Measurements from ENCODE around the gene HYPK.
"Not testable (repeated sequence)": the region's sequence is repeated elsewhere in the genome, so short reads cannot be mapped to it uniquely, and the experiment has no call there.

The HYPK gene

GRCh38 chr15:43808960-43809678 lies 8.7 kb downstream of the HYPK start:
- intact Hi-C loops (cut with micrococcal nuclease), result no loop called here
- Mint-ChIP-seq H3K4me1 (ENCODE audit: low read depth) (peaks cover 6% of the 10 kb centered on the region), H3K27me3 (no peaks in the 10 kb centered on the region), H3K9me3 (no peaks in the 10 kb centered on the region), H3K4me3 (no peak overlapping the region), H3K36me3 (ENCODE audit: low read depth) (peaks cover 91% of the 10 kb centered on the region), H3K27ac (no peak overlapping the region)

- H3K36me3 Mint-ChIP-seq (ENCODE audit: low read depth), result peaks cover 94% of the 10 kb centered on the region
- H3K4me1 Mint-ChIP-seq (ENCODE audit: low read depth); H3K27ac Mint-ChIP-seq; H3K4me3 Mint-ChIP-seq; intact Hi-C loops (cut with micrococcal nuclease); H3K27me3 Mint-ChIP-seq; H3K9me3 Mint-ChIP-seq: not testable (repeated sequence)
Observed at GRCh38 chr15:43815064-43815463, 14.7 kb downstream of the HYPK start.

- H3K27ac Mint-ChIP-seq, result peak overlapping the region; percentile 53
- H3K27me3 Mint-ChIP-seq, result no peaks in the 10 kb centered on the region
- peaks cover 51% of the 10 kb centered on the region for H3K36me3 Mint-ChIP-seq (ENCODE audit: low read depth)
- H3K9me3 Mint-ChIP-seq, result no peaks in the 10 kb centered on the region
- intact Hi-C loops (cut with micrococcal nuclease), result loop anchor here (10.0 kb wide), 1 partner anchor 47 kb away; the partner anchor contains the start of gene ELL3
- H3K4me1 Mint-ChIP-seq (ENCODE audit: low read depth), result peaks cover 33% of the 10 kb centered on the region
- H3K4me3 Mint-ChIP-seq, result no peak overlapping the region
Observed at GRCh38 chr15:43821505-43821904, 21.1 kb downstream of the HYPK start.

GRCh38 chr15:43824302-43825246 lies 24.2 kb downstream of the HYPK start, which contains the start of gene MFAP1:
TSS of gene MFAP1 (minus strand) at chr15:43824690. CDS start at chr15:43824569, 121 bp downstream.
- no peaks in the 10 kb centered on the region for H3K9me3 Mint-ChIP-seq
- no peaks in the 10 kb centered on the region for H3K27me3 Mint-ChIP-seq
- intact Hi-C loops (cut with micrococcal nuclease), result loop anchor here (10.0 kb wide), 1 partner anchor 50 kb away; the partner anchor contains the start of gene ELL3
- H3K27ac Mint-ChIP-seq, result peak within 1 kb of the TSS; percentile 99
- peak within 1 kb of the TSS; percentile 98 for H3K4me3 Mint-ChIP-seq
- H3K36me3 Mint-ChIP-seq (ENCODE audit: low read depth), result peaks cover 23% of the 10 kb centered on the region
- peaks cover 56% of the 10 kb centered on the region for H3K4me1 Mint-ChIP-seq (ENCODE audit: low read depth)

GRCh38 chr15:43825305-43825704 lies 24.9 kb downstream of the HYPK start:
- H3K36me3 Mint-ChIP-seq (ENCODE audit: low read depth), result peaks cover 18% of the 10 kb centered on the region
- intact Hi-C loops (cut with micrococcal nuclease), result loop anchor here (10.0 kb wide), 1 partner anchor 51 kb away; the partner anchor contains the start of gene ELL3
- not testable (repeated sequence) for H3K4me3 Mint-ChIP-seq, H3K27me3 Mint-ChIP-seq, H3K9me3 Mint-ChIP-seq, H3K27ac Mint-ChIP-seq
- peaks cover 52% of the 10 kb centered on the region for H3K4me1 Mint-ChIP-seq (ENCODE audit: low read depth)

GRCh38 chr15:43826029-43826507 lies 25.7 kb downstream of the HYPK start:
- H3K27ac Mint-ChIP-seq, result peak overlapping the region; percentile 81
- H3K27me3 Mint-ChIP-seq, result no peaks in the 10 kb centered on the region
- no peaks in the 10 kb centered on the region for H3K9me3 Mint-ChIP-seq
- peaks cover 16% of the 10 kb centered on the region for H3K36me3 Mint-ChIP-seq (ENCODE audit: low read depth)
- H3K4me3 Mint-ChIP-seq, result no peak overlapping the region
- intact Hi-C loops (cut with micrococcal nuclease), result loop anchor here (10.0 kb wide), 1 partner anchor 51 kb away; the partner anchor contains the start of gene ELL3
- peaks cover 51% of the 10 kb centered on the region for H3K4me1 Mint-ChIP-seq (ENCODE audit: low read depth)

GRCh38 chr15:43826508-43827341 lies 26.3 kb downstream of the HYPK start, which contains the start of gene WDR76:
TSS of gene WDR76 (plus strand) at chr15:43827002. CDS start at chr15:43827033, 31 bp downstream.
- Mint-ChIP-seq H3K4me3 (peak within 1 kb of the TSS; percentile 83), H3K36me3 (ENCODE audit: low read depth) (peaks cover 10% of the 10 kb centered on the region), H3K9me3 (no peaks in the 10 kb centered on the region), H3K27me3 (no peaks in the 10 kb centered on the region), H3K27ac (peak within 1 kb of the TSS; percentile 81), H3K4me1 (ENCODE audit: low read depth) (peaks cover 44% of the 10 kb centered on the region)
- intact Hi-C loops (cut with micrococcal nuclease), result loop anchor here (10.0 kb wide), 1 partner anchor 52 kb away; the partner anchor contains the start of gene ELL3

- intact Hi-C loops (cut with micrococcal nuclease), result loop anchor here (10.0 kb wide), 1 partner anchor 53 kb away; the partner anchor contains the start of gene ELL3
- no peaks in the 10 kb centered on the region for H3K9me3 Mint-ChIP-seq
- peaks cover 7% of the 10 kb centered on the region for H3K36me3 Mint-ChIP-seq (ENCODE audit: low read depth)
- peaks cover 32% of the 10 kb centered on the region for H3K4me1 Mint-ChIP-seq (ENCODE audit: low read depth)
- H3K27ac Mint-ChIP-seq, result no peak overlapping the region
- no peak overlapping the region for H3K4me3 Mint-ChIP-seq
- no peaks in the 10 kb centered on the region for H3K27me3 Mint-ChIP-seq
Observed at GRCh38 chr15:43828061-43828657, 27.8 kb downstream of the HYPK start.

- not testable (repeated sequence) for H3K4me3 Mint-ChIP-seq; H3K36me3 Mint-ChIP-seq (ENCODE audit: low read depth); H3K9me3 Mint-ChIP-seq; H3K27me3 Mint-ChIP-seq; H3K27ac Mint-ChIP-seq
- peaks cover 23% of the 10 kb centered on the region for H3K4me1 Mint-ChIP-seq (ENCODE audit: low read depth)
- intact Hi-C loops (cut with micrococcal nuclease), result loop anchor here (10.0 kb wide), 1 partner anchor 55 kb away; the partner anchor contains the start of gene ELL3
Observed at GRCh38 chr15:43829951-43830540, 29.6 kb downstream of the HYPK start.

GRCh38 chr15:43830691-43831275 lies 30.4 kb downstream of the HYPK start:
- H3K4me3 Mint-ChIP-seq; intact Hi-C loops (cut with micrococcal nuclease); H3K9me3 Mint-ChIP-seq; H3K36me3 Mint-ChIP-seq (ENCODE audit: low read depth); H3K27me3 Mint-ChIP-seq; H3K27ac Mint-ChIP-seq: not testable (repeated sequence)
- peaks cover 23% of the 10 kb centered on the region for H3K4me1 Mint-ChIP-seq (ENCODE audit: low read depth)

- H3K4me3 Mint-ChIP-seq; H3K27me3 Mint-ChIP-seq; H3K27ac Mint-ChIP-seq; H3K9me3 Mint-ChIP-seq; intact Hi-C loops (cut with micrococcal nuclease); H3K36me3 Mint-ChIP-seq (ENCODE audit: low read depth): not testable (repeated sequence)
- peaks cover 23% of the 10 kb centered on the region for H3K4me1 Mint-ChIP-seq (ENCODE audit: low read depth)
Observed at GRCh38 chr15:43831519-43832052, 31.2 kb downstream of the HYPK start.

GRCh38 chr15:43832485-43832884 lies 32.1 kb downstream of the HYPK start:
- intact Hi-C loops (cut with micrococcal nuclease); H3K36me3 Mint-ChIP-seq (ENCODE audit: low read depth); H3K4me3 Mint-ChIP-seq; H3K27me3 Mint-ChIP-seq; H3K27ac Mint-ChIP-seq; H3K9me3 Mint-ChIP-seq: not testable (repeated sequence)
- peaks cover 16% of the 10 kb centered on the region for H3K4me1 Mint-ChIP-seq (ENCODE audit: low read depth)

Data from dendritic cell treated with granulocyte-macrophage colony-stimulating factor and Interleukin-4, amounts not matched to agents 40 ng/mL and 50 ng/mL, for 4 days (primary cell).